ENCODE data around the gene ARHGAP29. TPM values are rescaled to one million over a fixed set of nuclear protein-coding genes. Genes with fewer than 3 reads are reported as not detected.

The ARHGAP29 gene
- total and polyA plus RNA-seq, 2 of the 4 experiments (the other 2 are of a cell fraction): 19.1 to 30.3 TPM

DNA sequence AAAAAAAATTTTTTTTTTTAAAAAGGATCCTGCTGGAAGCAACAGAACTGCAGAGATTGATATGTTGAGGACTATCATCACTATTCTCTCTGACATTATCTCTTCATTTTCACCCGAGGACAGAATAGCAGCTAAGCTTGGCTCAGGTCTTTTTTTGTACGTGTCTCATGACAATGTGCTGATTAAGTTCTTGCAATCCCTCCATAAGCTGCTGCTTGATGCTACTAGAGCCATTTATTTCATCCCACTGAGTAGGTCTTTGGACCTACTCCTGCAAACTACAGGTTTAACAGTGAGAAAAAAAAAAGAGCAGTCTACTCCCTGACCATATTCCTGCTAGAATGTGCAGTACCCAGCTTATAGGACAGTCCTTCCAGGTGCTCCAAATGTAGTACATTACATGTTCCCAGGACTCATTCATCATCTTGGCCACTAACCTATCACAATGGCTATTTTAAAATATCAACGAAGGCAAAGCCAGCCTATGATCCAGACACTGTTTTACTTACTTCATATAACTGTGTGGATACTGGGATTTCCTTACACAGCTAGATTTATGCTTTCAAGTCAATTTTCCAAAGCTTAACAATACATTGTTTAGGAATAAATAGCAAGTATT lies 54.1 kb downstream of the ARHGAP29 start:
- Histone ChIP-seq H3K79me1 (ENCODE audit: low read depth in 1 of 2, low read length in 2 of 2) (peaks cover 0 to 3% of the 10 kb centered on the region in 2 experiments; a peak in 1 of 4 replicates), H3K14ac (replicated peaks; ENCODE audit: low read depth, low read length) (no peak overlapping the region), H3K27ac (ENCODE audit: insufficient read depth, low read length) (no peak overlapping the region), H3K4me1 (ENCODE audit: control insufficient read depth, insufficient read depth, low read length) (no peaks in the 10 kb centered on the region), H4K5ac (ENCODE audit: low read depth, low read length) (no peak overlapping the region), H2AK5ac (ENCODE audit: low read depth, low read length) (no peak overlapping the region), H3K56ac (ENCODE audit: extremely low read depth, insufficient read depth, low read length) (no peak overlapping the region), H3K23ac (ENCODE audit: low read depth, low read length) (no peak overlapping the region), H4K20me1 (ENCODE audit: insufficient read depth, low read length) (no peaks in the 10 kb centered on the region), H4K91ac (ENCODE audit: insufficient read depth, low read depth, low read length) (no peak overlapping the region), H3K18ac (ENCODE audit: low read depth, low read length) (no peak overlapping the region), H3K9ac (ENCODE audit: low read depth, low read length) (no peak overlapping the region), H2BK15ac (ENCODE audit: low read depth, low read length) (no peak overlapping the region), H2BK120ac (ENCODE audit: low read depth, low read length) (no peak overlapping the region), H3K9me3 (ENCODE audit: control insufficient read depth, insufficient read depth, low read length) (no peaks in the 10 kb centered on the region), H3K9me1 (ENCODE audit: insufficient read depth, low read length) (no peaks in the 10 kb centered on the region), H2AFZ (replicated peaks; ENCODE audit: low read length, poor library complexity) (no peak overlapping the region), H3K27me3 (ENCODE audit: control insufficient read depth, insufficient read depth, low read length) (no peaks in the 10 kb centered on the region), H2AK9ac (replicated peaks; ENCODE audit: low read depth, low read length, poor library complexity) (no peak overlapping the region), H4K8ac (ENCODE audit: low read depth in 2 of 2, low read length in 2 of 2) (no peak overlapping the region), H2BK20ac (ENCODE audit: low read depth, low read length) (no peak overlapping the region), H3K4me3 (ENCODE audit: insufficient read depth, low read depth, low read length) (no peak overlapping the region), H3K4me2 (ENCODE audit: low read depth, low read length) (no peak overlapping the region), H2BK5ac (ENCODE audit: low read depth, low read length, poor library complexity, severe bottlenecking) (no peak overlapping the region), H3K4ac (ENCODE audit: low read depth, low read length) (no peak overlapping the region), H3K36me3 (ENCODE audit: control insufficient read depth, insufficient read depth, low read length) (peaks cover 9% of the 10 kb centered on the region)
- ATAC-seq (ENCODE audit: low read depth): no peak
- in situ Hi-C loops (cut with MboI; ENCODE audit: low sequenced_read_pairs) (no loop called here), intact Hi-C loops (cut with micrococcal nuclease) (loop anchor here (5.0 kb wide), 2 partner anchors 34 to 121 kb away; no protein-coding TSS in a partner anchor), dilution Hi-C loops (cut with HindIII; ENCODE audit: low sequenced_read_pairs, unreplicated experiment) (no loop called here)
- 33% methylated on average over 1 of the region's 3 CpGs; no CpG with 5 or more reads in 1 of the 2 experiments for WGBS, 2 experiments (ENCODE audit: extremely low coverage in 2 of 2, insufficient read length in 1 of 2)
- ChIA-PET POLR2A (ENCODE audit: unreplicated experiment) (no interaction called here), CTCF (no interaction called here)
- TF ChIP-seq RAD21 (IDR thresholded peaks at IDR 0.05; ENCODE audit: low read length) (no peak), SMC3 (IDR thresholded peaks at IDR 0.05; ENCODE audit: low read depth, low read length) (no peak), FOS (IDR thresholded peaks at IDR 0.05; ENCODE audit: low read depth, low read length) (no peak)
- DNase-seq: no peak
- no TSS peak for BruUV-seq (replicated peaks)

Measured in IMR-90 (cell line).